ENCODE data around the gene PTPN1.
"Not testable (repeated sequence)": the region's sequence is repeated elsewhere in the genome, so short reads cannot be mapped to it uniquely, and the experiment has no call there.

PTPN1 gene

GRCh38 chr20:50509923-50510705 is at the start of gene PTPN1:
PTPN1 (plus strand) TSS chr20:50510383; CDS start chr20:50510528, 145 bp downstream.
- peak; percentile 98 for DNase-seq (ENCODE audit: low spot score)

GRCh38 chr20:50460608-50461267 is 49.4 kb upstream of the PTPN1 start:
- peak; percentile 89 for DNase-seq (ENCODE audit: low spot score)

GRCh38 chr20:50462093-50462690 is 48.0 kb upstream of the PTPN1 start:
- no peak for DNase-seq (ENCODE audit: low spot score)

- peak; percentile 73 for DNase-seq (ENCODE audit: low spot score)
Measured at GRCh38 chr20:50464026-50464724, 46.0 kb upstream of the PTPN1 start.

- no peak for DNase-seq (ENCODE audit: low spot score)
Measured at GRCh38 chr20:50464725-50465650, 45.2 kb upstream of the PTPN1 start.

- DNase-seq (ENCODE audit: low spot score), result no peak
Measured at GRCh38 chr20:50467174-50467573, 43.0 kb upstream of the PTPN1 start.

- DNase-seq (ENCODE audit: low spot score), result peak; percentile 67
Measured at GRCh38 chr20:50467718-50468356, 42.3 kb upstream of the PTPN1 start.

GRCh38 chr20:50468378-50468798 is 41.8 kb upstream of the PTPN1 start:
- no peak for DNase-seq (ENCODE audit: low spot score)

- DNase-seq (ENCODE audit: low spot score), result no peak
Measured at GRCh38 chr20:50469176-50469723, 40.9 kb upstream of the PTPN1 start.

GRCh38 chr20:50469796-50470195 is 40.4 kb upstream of the PTPN1 start:
- no peak for DNase-seq (ENCODE audit: low spot score)

GRCh38 chr20:50470264-50470858 is 39.8 kb upstream of the PTPN1 start:
- no peak for DNase-seq (ENCODE audit: low spot score)

- no peak for DNase-seq (ENCODE audit: low spot score)
Measured at GRCh38 chr20:50471231-50471630, 39.0 kb upstream of the PTPN1 start.

- DNase-seq (ENCODE audit: low spot score), result no peak
Measured at GRCh38 chr20:50472693-50473664, 37.2 kb upstream of the PTPN1 start.

- not testable (repeated sequence) for DNase-seq (ENCODE audit: low spot score)
Measured at GRCh38 chr20:50474356-50474755, 35.8 kb upstream of the PTPN1 start.

GRCh38 chr20:50475681-50476292 is 34.4 kb upstream of the PTPN1 start:
- DNase-seq (ENCODE audit: low spot score), result peak; percentile 17

- DNase-seq (ENCODE audit: low spot score), result no peak
Measured at GRCh38 chr20:50477239-50477872, 32.8 kb upstream of the PTPN1 start.

GRCh38 chr20:50478162-50478990 is 31.8 kb upstream of the PTPN1 start:
- peak; percentile 72 for DNase-seq (ENCODE audit: low spot score)
